ENCODE results near the gene MUS81.
"Not testable (repeated sequence)": the region's sequence is repeated elsewhere in the genome, so short reads cannot be mapped to it uniquely, and the experiment has no call there.

The MUS81 gene

GRCh38 chr11:65860278-65861164 is at the start of gene MUS81:
TSS of gene MUS81 (plus strand) at chr11:65860433. CDS start at chr11:65860754, 321 bp downstream.
- DNase-seq (ENCODE audit: low read depth), result peak; percentile 90

- no peak for DNase-seq (ENCODE audit: low read depth)
Measured at GRCh38 chr11:65811764-65812475, 48.3 kb upstream of the MUS81 start.

GRCh38 chr11:65814131-65814985 is 45.9 kb upstream of the MUS81 start:
- no peak for DNase-seq (ENCODE audit: low read depth)

GRCh38 chr11:65814986-65815565 is 45.2 kb upstream of the MUS81 start:
- no peak for DNase-seq (ENCODE audit: low read depth)

- DNase-seq (ENCODE audit: low read depth), result no peak
Measured at GRCh38 chr11:65816696-65817095, 43.5 kb upstream of the MUS81 start.

- no peak for DNase-seq (ENCODE audit: low read depth)
Measured at GRCh38 chr11:65817312-65817834, 42.9 kb upstream of the MUS81 start.

GRCh38 chr11:65817835-65818680 is 42.2 kb upstream of the MUS81 start:
- peak; percentile 76 for DNase-seq (ENCODE audit: low read depth)

GRCh38 chr11:65821107-65821506 is 39.1 kb upstream of the MUS81 start:
- DNase-seq (ENCODE audit: low read depth), result no peak

GRCh38 chr11:65822776-65823528 is 37.3 kb upstream of the MUS81 start:
- DNase-seq (ENCODE audit: low read depth), result no peak

GRCh38 chr11:65826984-65827735 is 33.1 kb upstream of the MUS81 start:
- DNase-seq (ENCODE audit: low read depth), result no peak

- DNase-seq (ENCODE audit: low read depth), result no peak
Measured at GRCh38 chr11:65829459-65829858, 30.8 kb upstream of the MUS81 start.

GRCh38 chr11:65832231-65832630 is 28.0 kb upstream of the MUS81 start:
- not testable (repeated sequence) for DNase-seq (ENCODE audit: low read depth)

- peak; percentile 86 for DNase-seq (ENCODE audit: low read depth)
Measured at GRCh38 chr11:65833297-65834030, 26.8 kb upstream of the MUS81 start, which contains the start of gene SNX32. TSS of gene SNX32 (plus strand) at chr11:65833963. CDS start at chr11:65834066, 103 bp downstream.

GRCh38 chr11:65834202-65834601 is 26.0 kb upstream of the MUS81 start:
- no peak for DNase-seq (ENCODE audit: low read depth)

GRCh38 chr11:65842144-65842543 is 18.1 kb upstream of the MUS81 start:
- DNase-seq (ENCODE audit: low read depth), result no peak

GRCh38 chr11:65843811-65844210 is 16.4 kb upstream of the MUS81 start:
- no peak for DNase-seq (ENCODE audit: low read depth)

GRCh38 chr11:65844231-65844872 is 15.9 kb upstream of the MUS81 start:
- no peak for DNase-seq (ENCODE audit: low read depth)

- no peak for DNase-seq (ENCODE audit: low read depth)
Measured at GRCh38 chr11:65847746-65848145, 12.5 kb upstream of the MUS81 start.

Data from T-helper 22 cell (primary cell).